Activated T-helper 1 cell treated with anti-CD3 and anti-CD28 coated beads, Interleukin-12 subunit alpha, Interleukin-12 subunit beta, Interleukin-2, Interleukin-4 antibody, amounts not matched to agents 30 ng/mL and 10 ng/mL and 1 ng/mL, durations not matched to agents 14 hours and 24 hours and 36 hours (primary cell): ENCODE results near the gene NTN1. TPM values are rescaled to one million over a fixed set of nuclear protein-coding genes. Genes with fewer than 3 reads are reported as not detected.
"Not testable (repeated sequence)": the region's sequence is repeated elsewhere in the genome, so short reads cannot be mapped to it uniquely, and the experiment has no call there.

ENCODE experiments used
- DNase-seq: peaks from one replicate; pipeline ENCODE4 v3.0.0; 2021; ENCODE audit warnings: low spot score
- H3K27ac Mint-ChIP-seq: one replicate; pipeline ENCODE4 v1.8.0; 2021; ENCODE audit warnings: mild to moderate bottlenecking, mixed read lengths
- H3K27me3 Mint-ChIP-seq: one replicate; pipeline ENCODE4 v1.8.0; 2022; ENCODE audit warnings: mild to moderate bottlenecking, moderate library complexity, mixed read lengths; ENCODE audit not compliant: insufficient read depth
- H3K36me3 Mint-ChIP-seq: one replicate; pipeline ENCODE4 v1.8.0; 2021; ENCODE audit warnings: low read depth, mixed read lengths
- H3K4me1 Mint-ChIP-seq: one replicate; pipeline ENCODE4 v1.8.0; 2021; ENCODE audit warnings: low read depth, mixed read lengths
- H3K4me3 Mint-ChIP-seq: one replicate; pipeline ENCODE4 v1.8.0; 2021; ENCODE audit warnings: mild to moderate bottlenecking, moderate library complexity, mixed read lengths
- H3K9me3 Mint-ChIP-seq: one replicate; pipeline ENCODE4 v1.8.0; 2021; ENCODE audit warnings: mixed read lengths
- intact Hi-C: fragments of 100-400 bp; cut with micrococcal nuclease; formaldehyde crosslinking; loops from one replicate; pipeline ENCODE4 v1.15.1; 2024
- total RNA-seq: library from RNA; stranded (reverse); gene quantifications from 2 replicates; pipeline ENCODE4 v1.2.3, GENCODE V29; 2022

NTN1 gene
- total RNA-seq, 1 donor from 2014 or later: 0.34 TPM

GRCh38 chr17:9256361-9256750, 235.0 kb downstream of the NTN1 start:
- Mint-ChIP-seq H3K27me3 (peaks cover 1% of the 10 kb centered on the region), H3K4me3 (no peak overlapping the region), H3K36me3 (peaks cover 4% of the 10 kb centered on the region), H3K27ac (no peak overlapping the region), H3K9me3 (no peaks in the 10 kb centered on the region), H3K4me1 (peaks cover 14% of the 10 kb centered on the region)
- intact Hi-C loops: no loop called here
- no peak for DNase-seq

- DNase-seq: no peak
- H3K4me1 Mint-ChIP-seq: peaks cover 13% of the 10 kb centered on the region
- peaks cover 1% of the 10 kb centered on the region for H3K27me3 Mint-ChIP-seq
- no peaks in the 10 kb centered on the region for H3K9me3 Mint-ChIP-seq
- no peak overlapping the region for H3K4me3 Mint-ChIP-seq
- peaks cover 4% of the 10 kb centered on the region for H3K36me3 Mint-ChIP-seq
- intact Hi-C loops: no loop called here
- H3K27ac Mint-ChIP-seq: no peak overlapping the region
Observed at GRCh38 chr17:9256751-9257629, 235.7 kb downstream of the NTN1 start.

- intact Hi-C loops, DNase-seq, H3K27ac Mint-ChIP-seq, H3K27me3 Mint-ChIP-seq, H3K4me1 Mint-ChIP-seq, H3K4me3 Mint-ChIP-seq, H3K36me3 Mint-ChIP-seq, H3K9me3 Mint-ChIP-seq: not testable (repeated sequence)
Observed at GRCh38 chr17:9257630-9257965, 236.3 kb downstream of the NTN1 start.

- Mint-ChIP-seq H3K9me3 (no peaks in the 10 kb centered on the region), H3K4me1 (peaks cover 2% of the 10 kb centered on the region), H3K27ac (no peak overlapping the region), H3K36me3 (peaks cover 2% of the 10 kb centered on the region), H3K4me3 (no peak overlapping the region), H3K27me3 (peaks cover 1% of the 10 kb centered on the region)
- intact Hi-C loops: no loop called here
- no peak for DNase-seq
Observed at GRCh38 chr17:9258115-9259015, 237.1 kb downstream of the NTN1 start.

GRCh38 chr17:9259419-9259818, 238.1 kb downstream of the NTN1 start:
- no peak for DNase-seq
- intact Hi-C loops: no loop called here
- Mint-ChIP-seq H3K27ac (no peak overlapping the region), H3K36me3 (peaks cover 2% of the 10 kb centered on the region), H3K4me1 (no peaks in the 10 kb centered on the region), H3K9me3 (peaks cover 7% of the 10 kb centered on the region), H3K4me3 (no peak overlapping the region), H3K27me3 (peaks cover 1% of the 10 kb centered on the region)

GRCh38 chr17:9261081-9262012, 240.0 kb downstream of the NTN1 start:
- H3K9me3 Mint-ChIP-seq: peaks cover 7% of the 10 kb centered on the region
- H3K4me3 Mint-ChIP-seq: no peak overlapping the region
- H3K27me3 Mint-ChIP-seq: peaks cover 1% of the 10 kb centered on the region
- H3K4me1 Mint-ChIP-seq: no peaks in the 10 kb centered on the region
- peak overlapping the region; percentile 44 for H3K27ac Mint-ChIP-seq
- intact Hi-C loops: no loop called here
- DNase-seq: no peak
- H3K36me3 Mint-ChIP-seq: peaks cover 2% of the 10 kb centered on the region

- no peaks in the 10 kb centered on the region for H3K4me1 Mint-ChIP-seq
- peaks cover 7% of the 10 kb centered on the region for H3K9me3 Mint-ChIP-seq
- no peaks in the 10 kb centered on the region for H3K36me3 Mint-ChIP-seq
- intact Hi-C loops: no loop called here
- DNase-seq: no peak
- no peak overlapping the region for H3K4me3 Mint-ChIP-seq
- no peak overlapping the region for H3K27ac Mint-ChIP-seq
- no peaks in the 10 kb centered on the region for H3K27me3 Mint-ChIP-seq
Observed at GRCh38 chr17:9266031-9266680, 244.8 kb downstream of the NTN1 start.

- Mint-ChIP-seq H3K36me3 (no peaks in the 10 kb centered on the region), H3K9me3 (peaks cover 7% of the 10 kb centered on the region), H3K4me1 (no peaks in the 10 kb centered on the region), H3K27me3 (no peaks in the 10 kb centered on the region), H3K4me3 (no peak overlapping the region), H3K27ac (no peak overlapping the region)
- intact Hi-C loops: no loop called here
- DNase-seq: no peak
Observed at GRCh38 chr17:9266697-9267117, 245.4 kb downstream of the NTN1 start.

GRCh38 chr17:9268546-9268945, 247.2 kb downstream of the NTN1 start:
- no peaks in the 10 kb centered on the region for H3K27me3 Mint-ChIP-seq
- H3K4me3 Mint-ChIP-seq: no peak overlapping the region
- H3K4me1 Mint-ChIP-seq: peaks cover 10% of the 10 kb centered on the region
- no peaks in the 10 kb centered on the region for H3K36me3 Mint-ChIP-seq
- no peak for DNase-seq
- H3K9me3 Mint-ChIP-seq: peaks cover 6% of the 10 kb centered on the region
- intact Hi-C loops: no loop called here
- H3K27ac Mint-ChIP-seq: no peak overlapping the region

- intact Hi-C loops: loop anchor here (5.0 kb wide), 1 partner anchor 32 kb away; no protein-coding TSS in a partner anchor
- no peaks in the 10 kb centered on the region for H3K9me3 Mint-ChIP-seq
Observed at GRCh38 chr17:9269350-9270035, 248.2 kb downstream of the NTN1 start.

GRCh38 chr17:9270921-9271320, 249.6 kb downstream of the NTN1 start:
- Mint-ChIP-seq H3K4me1 (peaks cover 18% of the 10 kb centered on the region), H3K4me3 (no peak overlapping the region), H3K27ac (no peak overlapping the region), H3K36me3 (no peaks in the 10 kb centered on the region), H3K9me3 (no peaks in the 10 kb centered on the region), H3K27me3 (no peaks in the 10 kb centered on the region)
- no peak for DNase-seq
- intact Hi-C loops: loop anchor here (5.0 kb wide), 1 partner anchor 34 kb away; no protein-coding TSS in a partner anchor

More at GRCh38 chr17:9269350-9270035, 248.2 kb downstream of the NTN1 start:
- peaks cover 18% of the 10 kb centered on the region for H3K4me1 Mint-ChIP-seq
- no peak for DNase-seq
- no peak overlapping the region for H3K27ac Mint-ChIP-seq
- no peaks in the 10 kb centered on the region for H3K27me3 Mint-ChIP-seq
- no peak overlapping the region for H3K4me3 Mint-ChIP-seq
- H3K36me3 Mint-ChIP-seq: no peaks in the 10 kb centered on the region
